ENCODE results near the gene PKP4.

- TF ChIP-seq EZH2 (IDR thresholded peaks at IDR 0.05; ENCODE audit: low read length, unreplicated experiment) (no peak), CTCF (conservative IDR thresholded peaks at IDR 0.05; ENCODE audit: low read depth, low read length) (no peak), EZH2phosphoT487 (IDR thresholded peaks at IDR 0.05; ENCODE audit: borderline replicate concordance, low read length) (no peak)
These were observed 146.5 kb downstream of the PKP4 start for GRCh38 chr2:158603205-158603604.
